GM18519 (cell line): ENCODE data around the gene DKK3.
"Not testable (repeated sequence)": the region's sequence is repeated elsewhere in the genome, so short reads cannot be mapped to it uniquely, and the experiment has no call there.

Experiments
- ATAC-seq: cut with Tn5 transposase; IDR thresholded peaks from one replicate; pipeline ENCODE4 v1.9.1; 2021; ENCODE audit warnings: mild to moderate bottlenecking, moderate library complexity; ENCODE audit not compliant: unreplicated experiment, low FRiP score

The DKK3 gene

DNA sequence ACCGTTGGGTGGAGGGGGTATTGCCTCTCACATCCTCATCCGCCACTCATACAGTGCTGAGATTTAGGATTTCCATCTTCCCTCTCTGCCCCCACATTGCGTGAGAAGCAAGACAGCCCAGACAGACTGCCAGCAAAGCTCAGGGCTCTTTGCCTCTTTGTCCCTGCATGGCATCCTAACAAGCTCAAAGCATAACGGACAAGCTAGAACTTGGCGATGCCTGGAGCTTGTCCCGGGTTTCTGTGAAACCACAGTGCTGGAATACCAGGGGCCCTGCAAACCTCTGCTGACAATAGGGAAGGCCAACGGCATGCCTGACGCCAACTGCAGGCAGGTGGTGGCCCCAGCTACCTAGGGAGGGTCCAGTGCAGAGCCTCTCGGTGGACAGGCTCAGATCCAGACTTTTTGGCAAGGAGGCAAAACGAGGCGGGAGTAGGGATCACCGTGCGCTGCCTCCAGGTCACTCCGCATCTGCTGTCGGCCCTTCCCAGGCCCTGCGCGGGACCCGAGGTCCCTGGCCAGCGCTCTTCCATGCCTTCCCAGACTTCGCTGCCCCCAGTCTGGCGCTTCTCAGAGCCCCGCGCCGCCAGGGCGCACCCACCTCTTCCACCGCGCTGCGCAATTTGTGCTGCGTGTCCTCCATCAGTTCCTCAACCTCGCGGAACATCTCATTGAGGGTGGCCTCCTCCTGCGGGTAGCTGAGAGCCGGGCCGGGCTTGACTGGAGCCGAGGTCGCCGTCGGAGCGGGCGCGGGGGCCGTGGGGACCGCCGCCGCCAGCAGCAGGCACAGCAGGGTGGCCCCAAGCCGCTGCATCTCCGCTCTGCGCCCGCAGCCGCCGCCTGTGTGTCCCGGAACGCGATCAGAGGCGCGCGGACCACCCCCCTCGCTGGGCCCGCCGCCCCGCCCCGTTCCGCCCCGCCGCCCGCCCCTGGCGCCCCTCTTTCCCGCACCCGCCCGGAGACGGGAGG, at the start of gene DKK3:
Gene DKK3, minus strand, starts transcription at position 858 of the 969 bp plus-strand sequence. Its CDS starts 44 bp downstream, at position 814.
- ATAC-seq: no peak

DNA sequence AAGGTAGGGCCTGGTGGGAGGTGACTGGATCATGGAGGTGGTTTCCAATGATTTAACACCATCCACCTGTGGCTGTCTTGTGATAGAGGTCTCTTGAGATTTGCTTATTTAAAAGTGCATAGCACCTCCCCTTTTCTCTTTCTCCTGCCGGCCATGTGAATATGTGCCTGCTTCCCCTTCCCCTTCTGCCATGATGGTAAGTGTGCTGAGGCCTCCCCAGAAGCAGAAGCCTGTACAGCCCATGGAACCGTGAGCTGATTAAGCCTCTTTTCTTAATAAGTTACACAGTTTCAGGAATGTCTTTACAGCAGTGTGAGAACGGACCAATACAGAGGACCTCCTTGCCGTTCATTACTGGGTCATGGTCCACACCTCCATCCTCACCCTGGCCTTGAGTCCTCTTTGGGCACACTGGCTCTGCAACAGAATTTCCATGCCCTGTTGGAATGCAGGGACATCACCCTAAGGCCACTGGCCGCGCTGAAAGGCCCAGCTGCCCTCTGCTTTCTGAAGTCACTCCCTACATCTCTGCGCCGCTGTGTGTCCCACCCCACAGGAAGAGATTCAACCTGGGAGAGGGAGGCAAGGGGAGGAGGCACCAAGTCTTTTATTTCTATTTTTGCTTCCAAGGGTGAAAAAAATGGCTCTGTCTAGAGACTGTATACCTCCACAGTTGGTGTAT, 49.0 kb upstream of the DKK3 start:
- ATAC-seq: no peak

DNA sequence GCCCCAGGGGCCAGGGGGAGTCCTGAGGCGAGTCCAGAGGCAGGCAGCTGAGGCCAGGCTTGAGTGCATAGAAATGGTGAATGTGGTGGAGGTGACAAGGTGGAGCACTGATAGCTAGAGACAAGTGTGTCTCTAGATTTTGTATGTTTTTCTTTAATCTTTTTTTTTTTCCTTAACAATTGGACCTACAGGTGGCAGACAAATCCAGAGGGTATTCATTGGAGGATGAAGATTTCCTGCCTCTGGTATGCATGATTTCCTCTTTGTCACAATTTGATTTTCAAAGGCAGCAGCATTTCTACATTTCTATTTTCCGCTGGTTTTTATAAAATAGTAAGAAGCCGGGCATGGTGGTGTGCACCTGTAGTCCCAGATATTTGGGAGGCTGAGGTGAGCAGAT, 47.7 kb upstream of the DKK3 start:
- ATAC-seq: no peak

DNA sequence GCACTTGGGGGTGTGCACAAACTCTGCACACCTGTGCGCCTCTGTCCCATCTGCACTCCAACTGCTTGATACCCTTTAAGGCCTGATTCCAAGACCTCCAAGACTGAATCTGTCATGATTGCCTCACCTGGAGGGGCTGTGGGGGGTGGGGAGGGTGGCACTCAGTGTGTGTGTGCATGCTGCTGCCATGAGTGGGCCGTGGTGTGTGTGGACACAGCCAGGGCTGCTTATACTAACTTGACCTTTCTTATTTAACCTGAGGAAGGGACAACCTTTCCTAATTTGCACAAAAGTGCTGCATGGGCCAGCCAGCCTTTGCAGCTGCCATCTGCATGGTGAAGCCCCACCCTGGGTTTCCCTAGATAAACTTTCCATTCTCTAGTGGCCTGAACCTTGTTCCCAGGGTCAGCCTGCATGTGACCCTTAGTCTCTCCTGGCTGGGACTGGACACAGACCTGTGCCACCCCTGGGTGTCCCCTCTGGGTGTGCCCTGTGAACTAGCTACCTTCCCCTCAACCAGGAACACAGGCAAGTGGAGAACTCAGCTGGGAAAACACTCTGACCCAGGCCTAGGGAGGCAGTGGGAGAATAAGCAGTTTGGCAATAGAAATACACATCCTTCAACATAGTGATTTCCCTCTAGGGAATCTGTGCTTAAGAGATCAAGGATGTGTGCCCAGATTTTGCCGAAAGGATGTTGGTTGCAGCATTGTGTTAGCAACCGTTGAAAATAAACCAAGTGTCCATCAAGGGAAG, 45.4 kb upstream of the DKK3 start:
- no peak for ATAC-seq

DNA sequence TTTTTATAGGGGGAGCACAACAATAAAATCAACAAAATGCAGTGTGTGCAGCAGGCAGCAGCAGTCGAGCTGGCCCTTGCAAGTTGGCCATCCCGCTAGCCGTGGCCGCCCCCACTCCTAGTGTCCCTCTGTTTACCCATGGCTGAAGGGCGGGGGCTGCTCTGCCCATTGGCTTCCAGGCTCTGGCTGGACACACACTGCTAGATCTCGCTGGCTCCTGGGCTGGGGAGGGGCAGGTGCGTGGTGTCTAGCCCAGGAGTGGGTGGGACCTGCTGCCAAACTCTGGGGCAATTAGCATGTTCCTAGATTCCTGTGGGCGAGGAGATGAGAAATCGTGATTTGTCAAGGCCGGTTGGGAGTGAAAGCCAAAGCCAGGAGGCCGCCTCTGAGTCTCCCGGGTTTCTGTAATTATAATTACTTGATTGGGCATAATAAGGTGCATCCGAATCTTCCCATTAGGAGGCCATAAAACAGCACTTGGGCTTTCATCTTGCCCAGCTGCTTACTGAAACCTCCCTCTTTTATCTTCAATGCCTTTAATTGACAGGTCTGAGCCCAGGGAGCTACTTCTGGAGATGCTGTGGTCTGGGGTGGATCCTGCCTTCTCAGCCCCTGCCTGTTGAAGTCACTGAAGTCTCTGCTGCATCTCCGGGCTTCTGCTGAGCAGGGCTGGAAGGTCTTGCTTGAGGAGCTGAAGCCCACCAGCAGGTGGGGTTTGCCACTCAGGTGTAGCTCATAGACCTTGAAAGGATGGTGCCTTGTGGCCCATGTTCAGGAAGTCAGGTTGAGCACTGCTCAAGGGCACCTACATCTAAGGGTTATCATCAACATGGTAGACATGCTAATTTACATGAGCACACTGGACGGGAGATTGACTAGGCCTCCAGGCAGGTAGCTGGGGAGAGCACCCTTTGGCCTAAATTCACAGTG, 44.5 kb upstream of the DKK3 start:
- ATAC-seq: no peak

DNA sequence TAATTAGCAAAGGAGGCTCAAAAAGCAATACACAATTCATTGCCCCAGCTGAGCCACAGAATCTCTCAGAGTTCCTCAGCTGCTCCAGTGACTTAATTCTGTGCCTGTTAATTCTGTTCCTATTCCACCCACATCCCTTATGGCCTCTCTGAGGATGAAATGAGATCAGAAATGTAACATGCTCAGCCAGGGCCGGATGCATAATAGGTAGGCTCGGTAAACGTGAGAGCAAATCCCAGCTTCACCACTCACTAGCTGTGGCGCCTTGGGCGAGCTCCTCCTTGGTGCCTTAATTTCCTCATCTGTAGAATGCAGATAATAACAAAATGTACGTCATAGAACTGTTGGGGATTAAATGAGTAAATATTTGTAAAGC, 42.8 kb upstream of the DKK3 start:
- no peak for ATAC-seq

DNA sequence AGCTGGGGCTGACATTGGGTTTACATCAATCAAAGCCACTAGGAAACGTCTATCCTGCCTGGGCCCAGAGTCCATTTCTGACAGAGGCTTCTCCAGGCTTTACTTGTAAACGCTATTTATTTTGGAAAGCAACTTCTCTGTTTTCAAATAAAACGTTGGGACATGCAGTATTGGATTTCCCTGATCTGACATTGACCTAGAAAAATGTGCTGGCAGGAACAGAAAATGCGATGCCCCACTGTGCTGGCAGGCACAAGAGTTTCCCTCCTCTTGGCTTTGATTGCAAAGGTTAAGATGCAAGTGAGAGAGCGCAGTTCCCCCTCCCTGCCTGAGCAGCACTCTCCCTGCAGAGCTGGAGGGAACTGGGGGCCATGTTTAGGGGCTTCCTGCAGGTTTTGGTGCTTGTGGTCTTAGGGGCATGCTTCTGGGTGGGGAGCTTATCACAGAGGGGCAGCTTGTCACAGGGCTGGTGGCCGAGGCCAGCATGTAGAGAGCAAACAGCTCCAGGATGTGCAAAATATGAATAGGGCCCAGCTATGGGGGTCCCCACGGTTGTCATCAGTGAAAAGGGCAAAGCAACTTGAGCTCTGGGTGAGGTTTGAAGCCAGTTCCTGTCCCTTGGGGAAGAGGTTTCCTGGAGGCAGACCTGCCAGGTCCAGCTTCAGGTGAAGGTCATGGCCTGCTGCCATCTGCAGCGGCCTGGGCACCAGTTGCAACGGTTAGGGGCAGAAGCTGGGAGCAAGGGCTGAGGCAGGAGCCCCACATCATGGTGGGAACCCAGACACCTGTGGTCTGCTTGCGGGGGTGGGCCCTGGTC, 42.3 kb upstream of the DKK3 start:
- no peak for ATAC-seq

DNA sequence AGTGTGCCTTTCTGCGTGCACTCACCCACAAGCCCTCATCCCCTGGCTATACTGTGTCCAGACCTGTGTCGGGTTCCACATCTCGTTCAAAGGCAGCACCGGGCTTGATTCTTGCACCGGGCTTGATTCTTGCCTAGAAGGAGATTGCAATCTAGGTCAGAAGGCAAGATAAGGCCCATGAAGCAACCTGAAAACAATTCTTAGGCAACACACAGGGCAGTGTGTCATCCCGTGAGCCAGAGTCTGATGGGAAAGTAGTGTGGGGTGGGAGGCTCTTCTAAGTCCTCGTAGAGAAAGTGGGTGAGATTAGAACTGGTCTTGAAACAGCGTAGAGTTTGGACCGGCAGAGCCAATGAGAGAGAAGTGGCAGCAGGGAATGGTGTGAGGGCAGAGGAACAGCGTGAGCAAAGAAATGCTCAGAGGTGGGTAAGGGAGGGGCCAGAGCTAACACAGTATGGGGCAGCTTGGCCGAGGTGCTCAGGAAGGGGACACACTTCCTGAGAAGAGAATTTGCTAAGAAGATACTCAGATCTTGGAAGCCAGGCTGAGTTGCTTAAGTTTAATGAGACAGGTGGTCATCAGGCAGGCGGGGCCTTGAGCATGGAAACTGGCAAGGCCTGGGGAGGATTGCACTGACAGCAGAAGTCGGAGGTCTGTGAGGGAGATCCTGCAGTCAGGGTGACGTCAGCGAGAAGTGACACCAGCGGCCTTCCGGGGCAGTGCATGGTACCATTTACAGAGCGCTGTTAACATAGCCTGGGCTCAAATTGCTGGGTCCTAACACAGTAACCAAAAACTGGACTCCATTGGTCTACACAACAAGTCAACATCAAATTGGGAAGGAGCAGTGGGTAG, 40.7 kb upstream of the DKK3 start:
- no peak for ATAC-seq

DNA sequence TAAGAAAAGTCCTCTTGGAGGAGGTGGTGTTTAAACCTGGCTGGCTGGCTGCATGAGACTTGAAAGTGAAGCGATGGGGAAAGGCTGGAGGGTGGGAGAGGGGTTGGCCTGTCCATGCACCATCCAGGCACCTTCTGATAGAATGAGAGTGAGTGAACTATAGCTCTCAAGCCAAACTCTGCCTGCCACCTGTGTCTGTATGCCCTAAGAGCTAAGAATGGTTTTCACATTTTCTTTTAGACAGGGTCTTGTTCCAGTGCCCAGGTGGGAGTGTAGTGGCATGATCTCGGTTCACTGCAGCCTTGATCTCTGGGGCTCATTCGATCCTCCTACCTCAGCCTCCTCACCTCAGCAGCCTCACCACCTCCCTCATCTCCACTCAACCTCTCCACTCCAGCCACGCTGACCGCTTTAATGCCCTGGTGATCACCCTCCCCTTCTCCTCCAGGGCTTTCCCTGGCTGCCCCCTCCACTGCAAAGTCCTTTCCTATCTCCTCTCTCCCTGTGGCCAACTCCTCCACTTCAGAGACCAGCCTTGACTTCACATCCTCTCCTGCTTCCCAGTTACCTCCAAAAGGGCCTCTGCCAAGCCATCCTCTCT, 38.3 kb upstream of the DKK3 start:
- ATAC-seq: no peak

DNA sequence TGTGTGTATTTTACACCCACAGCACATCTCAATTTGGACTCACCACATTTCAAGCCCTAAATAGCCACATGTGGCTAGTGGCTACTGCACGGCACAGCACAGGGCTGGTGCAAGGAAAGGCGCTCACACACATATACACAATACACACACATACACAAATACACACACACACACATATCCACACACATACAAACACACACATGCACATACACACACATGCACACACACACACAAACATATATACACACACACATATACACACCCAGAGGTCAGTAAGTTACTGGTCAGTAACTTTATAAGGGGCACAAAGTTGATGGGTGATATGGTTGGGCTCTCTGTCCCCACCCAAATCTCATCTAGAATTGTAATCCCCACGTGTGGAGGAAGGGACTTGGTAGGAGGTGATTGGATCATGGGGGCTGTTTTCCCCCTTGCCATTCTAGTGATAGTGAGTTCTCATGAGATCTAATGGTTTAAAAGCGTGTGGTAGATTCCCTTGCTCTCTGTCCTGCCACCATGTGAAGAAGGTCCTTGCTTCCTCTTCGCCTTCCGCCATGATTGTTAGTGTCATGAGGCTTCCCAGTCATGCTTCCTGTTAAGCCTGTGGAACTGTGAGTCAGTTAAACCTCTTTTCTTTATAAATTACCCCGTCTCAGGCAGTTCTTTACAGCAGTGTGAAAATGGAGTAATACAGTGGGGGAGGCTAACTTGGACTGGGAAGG, 37.6 kb upstream of the DKK3 start:
- no peak for ATAC-seq

DNA sequence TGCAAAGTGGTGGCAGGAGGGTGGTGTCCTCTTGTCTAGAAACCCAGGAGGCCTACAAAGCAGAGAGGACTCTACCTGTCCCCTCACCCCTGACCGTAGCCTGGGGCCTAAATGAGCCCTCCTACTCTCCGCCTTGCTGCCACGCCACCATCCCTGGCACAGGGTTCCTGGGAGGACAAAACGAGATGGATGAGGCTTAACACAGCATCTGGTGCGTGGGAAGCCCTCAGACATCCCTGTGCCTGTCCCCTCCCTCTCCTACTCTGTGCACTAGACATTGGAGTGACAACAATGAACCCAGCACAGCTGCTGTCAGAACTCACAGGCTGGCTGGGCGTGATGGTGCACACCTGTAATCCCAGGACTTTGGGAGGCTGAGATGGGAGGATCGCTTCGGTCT, 36.4 kb upstream of the DKK3 start:
- ATAC-seq: no peak

DNA sequence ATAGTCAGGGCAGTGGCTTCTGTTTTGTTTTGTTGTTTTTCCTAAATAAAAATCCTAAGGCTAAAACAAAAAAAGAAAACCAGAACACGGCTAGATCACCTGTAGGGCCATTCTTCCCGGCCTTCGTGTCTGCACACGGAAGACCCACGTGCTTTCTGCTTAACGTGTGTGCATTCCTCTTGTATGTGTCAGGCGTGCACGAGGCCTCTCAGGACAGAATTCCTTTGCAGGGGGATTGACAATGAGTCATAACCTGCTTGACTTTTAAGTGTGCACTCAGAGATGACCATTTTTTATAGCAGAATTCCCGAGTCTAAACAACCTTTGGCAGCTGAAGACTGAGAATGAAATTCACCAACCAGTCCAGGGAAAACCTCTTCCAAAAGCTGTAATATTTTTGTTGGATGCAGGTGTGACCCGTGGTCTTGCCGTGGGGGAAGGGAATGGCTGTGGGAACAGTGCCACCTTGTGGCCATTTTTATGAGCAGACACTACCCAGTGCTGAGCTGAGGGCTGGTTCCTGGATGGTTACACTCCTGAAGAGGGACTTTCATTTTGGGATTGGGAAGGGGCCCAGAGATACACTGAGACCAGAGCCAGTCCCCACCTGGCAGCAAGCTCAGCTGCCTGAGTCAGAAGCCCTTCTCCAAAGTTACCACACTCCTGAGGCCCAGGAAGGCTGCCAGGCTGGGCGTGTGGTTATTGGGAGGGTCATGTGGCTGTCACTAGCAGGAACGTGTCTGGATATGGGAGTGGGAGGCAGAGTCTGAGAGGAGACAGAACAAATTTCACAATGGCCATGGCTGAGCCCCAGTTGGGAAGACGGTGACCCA, 35.7 kb upstream of the DKK3 start:
- ATAC-seq: no peak

DNA sequence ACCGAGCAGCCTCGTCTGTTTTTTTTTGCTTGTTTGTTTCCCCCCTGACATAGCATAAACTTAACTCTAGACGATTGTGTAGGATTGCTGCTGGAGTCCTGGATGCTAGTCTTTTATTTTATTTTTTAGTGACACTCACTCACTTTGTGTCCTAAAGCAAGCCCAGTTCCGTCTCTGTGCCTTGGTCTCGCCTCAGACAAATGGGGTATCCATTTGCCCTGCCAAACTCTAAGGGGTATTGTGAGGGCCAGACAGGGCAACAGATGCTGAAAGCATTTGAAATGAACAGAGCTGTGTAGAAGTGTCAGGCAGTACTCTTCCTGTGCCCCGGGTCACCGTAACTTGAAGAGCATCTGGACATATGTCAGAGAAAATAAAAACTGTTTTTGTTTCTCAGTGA, 34.8 kb upstream of the DKK3 start:
- ATAC-seq: no peak

DNA sequence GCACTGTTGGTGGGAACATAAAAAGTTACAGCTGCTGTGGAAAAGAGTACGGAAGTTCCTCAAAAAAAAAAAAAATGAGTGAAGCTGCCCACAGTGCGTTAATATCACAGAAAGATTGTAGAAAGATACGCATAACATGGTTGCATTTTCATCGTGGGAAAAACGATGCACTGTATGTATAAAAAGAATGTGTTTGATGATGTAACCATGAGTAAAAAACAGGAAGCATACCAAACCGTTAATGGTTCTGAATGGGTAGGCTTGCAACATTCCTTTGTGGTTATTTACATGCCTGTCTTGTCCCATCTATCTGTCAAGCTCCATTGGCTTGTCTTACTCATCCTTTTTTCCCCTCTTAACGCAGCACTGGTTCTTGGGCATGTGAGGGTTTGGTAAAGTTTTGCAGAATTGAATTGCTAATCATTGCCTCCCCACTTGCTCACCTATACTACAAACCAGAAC, 33.8 kb upstream of the DKK3 start:
- ATAC-seq: no peak

DNA sequence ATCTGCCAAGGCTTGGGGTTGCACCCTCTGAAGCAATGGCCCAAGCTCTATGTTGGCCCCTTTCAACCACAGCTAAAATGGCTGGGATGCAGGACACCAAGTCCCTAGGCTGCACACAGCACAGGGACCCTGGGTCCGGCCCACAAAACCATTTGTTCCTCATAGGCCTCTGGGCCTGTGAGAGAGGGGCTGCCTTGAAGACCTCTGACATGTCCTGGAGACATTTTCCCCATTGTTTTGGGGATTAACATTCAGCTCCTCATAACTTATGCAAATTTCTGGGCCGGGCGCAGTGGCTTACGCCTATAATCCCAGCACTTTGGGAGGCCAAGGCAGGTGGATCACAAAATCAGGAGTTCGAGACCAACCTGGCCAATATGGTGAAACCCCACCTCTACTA, 32.3 kb upstream of the DKK3 start:
- ATAC-seq: not testable (repeated sequence)

DNA sequence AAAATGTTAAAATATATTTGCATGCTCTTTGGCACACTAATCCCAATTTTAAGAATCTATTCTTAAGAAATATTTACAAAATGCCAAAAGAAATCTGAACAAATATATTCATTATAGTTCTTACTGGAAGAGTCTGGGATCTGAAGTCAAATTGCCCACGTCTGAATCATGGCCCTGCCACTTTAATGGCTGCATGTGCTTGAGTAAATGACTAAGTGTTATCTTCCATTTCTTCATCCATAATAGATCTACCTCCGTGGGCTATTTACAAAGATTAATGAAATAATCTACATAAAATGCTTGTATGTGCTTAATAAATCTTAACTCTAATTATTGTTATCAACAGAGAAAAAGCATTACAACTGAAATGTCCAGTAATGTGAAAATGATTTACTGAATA, 24.5 kb upstream of the DKK3 start:
- ATAC-seq: no peak
